ENCODE measurements around the gene ATP4B. TPM values are rescaled to one million over a fixed set of nuclear protein-coding genes. Genes with fewer than 3 reads are reported as not detected.

Gene ATP4B
- total RNA-seq, 6 experiments from 2014 or later: not detected

- H3K4me3 ChIP-seq: no peak overlapping the region
- DNase-seq (peak in 2 of 3 donors; percentile 38 to 56), ATAC-seq (peak; percentile 30 to 53 (median 38))
- H3K9me3 ChIP-seq: no peaks in the 10 kb centered on the region
- TF ChIP-seq POLR2A (IDR thresholded peaks at IDR 0.05) (no peak), CTCF (IDR thresholded peaks at IDR 0.05) (no peak)
- peaks cover 0 to 6% (median 4%) of the 10 kb centered on the region in 4 donors for H3K36me3 ChIP-seq
- no peaks in the 10 kb centered on the region for H3K27me3 ChIP-seq
- peak overlapping the region in 1 of 3 donors; percentile 8 for H3K27ac ChIP-seq
- no peaks in the 10 kb centered on the region for H3K4me1 ChIP-seq
- WGBS (ENCODE audit: insufficient coverage, low coverage, low lambda C conversion rate, missing lambda C conversion rate): 71% methylated on average over 6 of the region's 28 CpGs
- intact Hi-C loops (cut with DNase I): no loop called here
These were observed 50.7 kb downstream of the ATP4B start for GRCh38 chr13:113607056-113607888.

- Histone ChIP-seq H3K27me3 (no peaks in the 10 kb centered on the region), H3K27ac (no peak overlapping the region), H3K9me3 (no peaks in the 10 kb centered on the region), H3K4me3 (no peak overlapping the region), H3K36me3 (peaks cover 0 to 2% (median 2%) of the 10 kb centered on the region in 4 donors), H3K4me1 (no peaks in the 10 kb centered on the region)
- DNase-seq (no peak), ATAC-seq (no peak)
- WGBS (ENCODE audit: insufficient coverage, low coverage, low lambda C conversion rate, missing lambda C conversion rate): over 99% methylated on average over 17 of the region's 34 CpGs
- intact Hi-C loops (cut with DNase I): no loop called here
- TF ChIP-seq CTCF (IDR thresholded peaks at IDR 0.05): no peak
- TF ChIP-seq POLR2A (IDR thresholded peaks at IDR 0.05): no peak
These were observed 52.0 kb downstream of the ATP4B start for GRCh38 chr13:113605866-113606438.

- no peak for TF ChIP-seq CTCF (IDR thresholded peaks at IDR 0.05)
- TF ChIP-seq POLR2A (IDR thresholded peaks at IDR 0.05): no peak
- Histone ChIP-seq H3K4me3 (no peak overlapping the region), H3K27ac (no peak overlapping the region), H3K27me3 (no peaks in the 10 kb centered on the region), H3K36me3 (no peaks in the 10 kb centered on the region), H3K4me1 (no peaks in the 10 kb centered on the region), H3K9me3 (no peaks in the 10 kb centered on the region)
- no peak for DNase-seq
- no peak for ATAC-seq
- 95% methylated on average over 6 of the region's 8 CpGs for WGBS (ENCODE audit: insufficient coverage, low coverage, low lambda C conversion rate, missing lambda C conversion rate)
- intact Hi-C loops (cut with DNase I): no loop called here
These were observed 52.5 kb downstream of the ATP4B start for GRCh38 chr13:113605461-113605860.

GRCh38 chr13:113604186-113604585 lies 53.8 kb downstream of the ATP4B start:
- Histone ChIP-seq H3K27ac (no peak overlapping the region), H3K9me3 (no peaks in the 10 kb centered on the region), H3K4me3 (no peak overlapping the region), H3K4me1 (no peaks in the 10 kb centered on the region), H3K36me3 (no peaks in the 10 kb centered on the region), H3K27me3 (no peaks in the 10 kb centered on the region)
- intact Hi-C loops (cut with DNase I): no loop called here
- DNase-seq: no peak
- WGBS (ENCODE audit: insufficient coverage, low coverage, low lambda C conversion rate, missing lambda C conversion rate): no CpG with 5 or more reads among the region's 1 CpG
- TF ChIP-seq CTCF (IDR thresholded peaks at IDR 0.05) (no peak), POLR2A (IDR thresholded peaks at IDR 0.05) (no peak)
- no peak for ATAC-seq
